VCaP (cell line): Measurements from ENCODE around the gene HDAC9.

ENCODE experiments used
- H3K27ac ChIP-seq: fragments of 450-650 bp; 2 replicates; pipeline ENCODE4 v1.5.1; 2017
- TF ChIP-seq, protein P1 (sequence below): fragments of 450-650 bp; conservative IDR thresholded peaks from 2 replicates; pipeline ENCODE4 v1.5.1; 2017; ENCODE audit warnings: mild to moderate bottlenecking, moderate library complexity

The HDAC9 gene

DNA sequence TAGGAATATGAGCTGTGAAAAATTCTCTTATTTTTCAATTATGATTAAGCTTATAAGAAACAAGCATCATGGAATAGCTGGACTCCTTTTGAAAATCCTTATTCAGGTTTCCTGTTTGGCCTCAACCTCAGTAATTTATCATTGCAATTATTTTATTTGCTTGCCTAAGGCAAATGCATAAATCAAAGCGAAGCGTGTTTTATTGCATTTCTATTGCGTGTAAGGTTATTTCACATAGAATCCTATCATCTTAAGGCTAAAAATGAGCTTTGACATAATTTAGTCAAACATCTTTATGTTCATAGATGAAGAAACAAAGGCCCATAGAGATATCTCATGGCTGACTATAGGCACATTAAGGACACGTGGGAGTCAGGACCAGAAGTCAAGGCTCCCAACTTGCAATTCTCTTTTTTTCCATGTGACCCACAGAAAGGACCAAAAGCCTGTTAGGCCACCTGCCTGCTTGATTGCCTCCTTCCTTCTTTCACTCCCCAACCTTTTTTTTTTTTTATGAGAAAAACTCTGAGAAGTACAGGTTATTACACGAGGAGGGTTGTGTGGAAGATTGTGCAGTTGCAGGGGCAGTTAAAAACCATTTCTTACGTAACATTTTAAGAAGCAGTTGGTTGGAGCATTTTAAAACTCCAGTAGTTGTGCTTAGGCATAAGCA is 261.0 kb downstream of the HDAC9 start:
- TF ChIP-seq, protein P1, sequence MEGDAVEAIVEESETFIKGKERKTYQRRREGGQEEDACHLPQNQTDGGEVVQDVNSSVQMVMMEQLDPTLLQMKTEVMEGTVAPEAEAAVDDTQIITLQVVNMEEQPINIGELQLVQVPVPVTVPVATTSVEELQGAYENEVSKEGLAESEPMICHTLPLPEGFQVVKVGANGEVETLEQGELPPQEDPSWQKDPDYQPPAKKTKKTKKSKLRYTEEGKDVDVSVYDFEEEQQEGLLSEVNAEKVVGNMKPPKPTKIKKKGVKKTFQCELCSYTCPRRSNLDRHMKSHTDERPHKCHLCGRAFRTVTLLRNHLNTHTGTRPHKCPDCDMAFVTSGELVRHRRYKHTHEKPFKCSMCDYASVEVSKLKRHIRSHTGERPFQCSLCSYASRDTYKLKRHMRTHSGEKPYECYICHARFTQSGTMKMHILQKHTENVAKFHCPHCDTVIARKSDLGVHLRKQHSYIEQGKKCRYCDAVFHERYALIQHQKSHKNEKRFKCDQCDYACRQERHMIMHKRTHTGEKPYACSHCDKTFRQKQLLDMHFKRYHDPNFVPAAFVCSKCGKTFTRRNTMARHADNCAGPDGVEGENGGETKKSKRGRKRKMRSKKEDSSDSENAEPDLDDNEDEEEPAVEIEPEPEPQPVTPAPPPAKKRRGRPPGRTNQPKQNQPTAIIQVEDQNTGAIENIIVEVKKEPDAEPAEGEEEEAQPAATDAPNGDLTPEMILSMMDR, result no peak
- H3K27ac ChIP-seq, result no peak overlapping the region

DNA sequence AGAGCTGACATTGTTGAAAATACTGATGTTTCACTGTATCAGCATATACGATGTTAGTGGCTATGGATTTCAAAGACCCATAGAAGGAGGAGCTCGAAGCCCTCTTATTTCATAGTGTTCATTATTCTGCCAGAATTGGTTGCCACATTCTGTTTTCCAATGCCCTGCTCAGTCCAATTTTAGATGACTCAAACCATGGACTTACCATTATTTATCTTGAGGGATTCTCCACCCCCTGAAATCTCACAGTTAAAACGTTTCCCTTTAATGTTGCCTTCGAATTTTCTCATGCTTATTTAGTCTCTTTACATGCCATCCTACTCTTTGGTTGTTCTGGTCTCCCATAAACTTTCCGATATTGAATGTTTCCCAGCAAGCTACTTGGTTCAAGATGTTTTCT is 264.5 kb downstream of the HDAC9 start:
- H3K27ac ChIP-seq, result no peak overlapping the region
- TF ChIP-seq, protein P1, result no peak

DNA sequence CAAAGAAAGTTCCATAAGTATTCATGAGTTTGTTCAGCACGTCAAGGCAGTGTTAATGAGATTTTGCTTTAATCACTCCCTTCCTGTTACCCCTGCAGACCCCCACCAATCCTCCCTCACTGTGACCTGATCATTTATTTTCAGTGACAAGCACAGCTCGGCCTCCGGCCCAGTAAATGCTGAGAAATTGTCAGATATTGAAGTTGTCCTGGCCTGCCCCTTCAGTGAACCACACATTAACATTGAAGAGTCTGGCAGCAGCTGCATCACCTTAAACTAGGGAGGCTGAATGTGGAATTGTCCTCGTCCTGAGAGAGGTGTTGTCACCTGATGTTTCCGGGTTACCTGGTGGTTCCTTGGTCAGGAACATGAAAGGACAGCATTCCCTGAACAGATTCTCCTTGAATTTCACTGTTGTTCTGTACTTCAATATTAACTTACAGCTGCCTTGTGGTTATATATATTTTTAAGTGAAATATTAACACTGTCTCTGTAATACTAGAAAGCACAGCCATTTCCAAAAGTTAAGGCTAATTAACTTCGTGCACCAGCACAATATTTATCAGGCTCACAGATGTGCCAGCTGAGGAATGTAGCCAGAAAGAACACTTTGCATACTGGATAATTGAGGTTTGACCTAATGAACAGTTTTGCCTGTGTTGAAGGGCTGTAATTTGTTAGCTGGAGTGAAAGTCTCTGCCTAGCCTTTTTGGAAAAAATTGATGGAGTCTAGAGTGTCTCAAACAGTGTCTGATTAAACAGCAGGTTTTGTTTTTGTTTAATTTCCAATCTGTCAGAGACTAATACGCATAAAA is 265.3 kb downstream of the HDAC9 start:
- TF ChIP-seq, protein P1, result no peak
- H3K27ac ChIP-seq, result no peak overlapping the region

DNA sequence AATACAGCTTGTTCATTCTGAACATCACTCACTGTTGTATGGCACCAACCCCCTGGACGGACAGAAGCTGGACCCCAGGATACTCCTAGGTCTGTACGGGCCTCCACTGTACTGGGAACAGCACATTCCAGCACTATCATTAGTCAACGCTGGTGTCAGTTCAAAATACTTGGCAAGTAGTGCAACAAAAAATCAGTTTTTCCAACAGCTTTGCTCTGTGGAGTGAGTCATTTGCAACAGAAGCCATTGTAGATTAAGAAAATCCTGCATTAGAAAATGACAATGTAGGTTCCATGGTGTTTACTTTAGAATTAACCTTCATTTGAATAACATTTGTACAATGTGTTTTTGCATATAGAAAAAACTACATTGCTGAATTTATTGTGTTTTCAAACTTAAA is 266.6 kb downstream of the HDAC9 start:
- H3K27ac ChIP-seq, result no peak overlapping the region
- TF ChIP-seq, protein P1, result no peak

DNA sequence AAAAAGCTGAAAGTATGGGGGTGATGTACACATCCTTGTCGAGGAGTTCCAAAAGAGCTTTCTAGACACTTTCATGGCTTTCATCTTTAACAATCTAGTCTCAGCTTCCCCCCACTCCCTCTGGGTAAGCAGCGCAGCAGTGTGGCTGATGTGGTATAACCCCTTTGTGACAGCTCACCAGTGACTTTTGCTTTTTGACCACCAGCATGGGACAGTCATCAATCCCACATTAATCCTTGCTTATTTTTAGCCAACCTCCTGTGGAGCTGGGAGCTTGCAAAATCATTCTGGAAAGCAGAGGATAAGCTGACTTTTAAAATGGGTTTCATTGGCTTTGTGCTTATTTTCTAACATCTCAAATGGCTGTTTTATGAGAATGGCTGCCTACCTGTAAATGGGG is 272.7 kb downstream of the HDAC9 start:
- no peak overlapping the region for H3K27ac ChIP-seq

DNA sequence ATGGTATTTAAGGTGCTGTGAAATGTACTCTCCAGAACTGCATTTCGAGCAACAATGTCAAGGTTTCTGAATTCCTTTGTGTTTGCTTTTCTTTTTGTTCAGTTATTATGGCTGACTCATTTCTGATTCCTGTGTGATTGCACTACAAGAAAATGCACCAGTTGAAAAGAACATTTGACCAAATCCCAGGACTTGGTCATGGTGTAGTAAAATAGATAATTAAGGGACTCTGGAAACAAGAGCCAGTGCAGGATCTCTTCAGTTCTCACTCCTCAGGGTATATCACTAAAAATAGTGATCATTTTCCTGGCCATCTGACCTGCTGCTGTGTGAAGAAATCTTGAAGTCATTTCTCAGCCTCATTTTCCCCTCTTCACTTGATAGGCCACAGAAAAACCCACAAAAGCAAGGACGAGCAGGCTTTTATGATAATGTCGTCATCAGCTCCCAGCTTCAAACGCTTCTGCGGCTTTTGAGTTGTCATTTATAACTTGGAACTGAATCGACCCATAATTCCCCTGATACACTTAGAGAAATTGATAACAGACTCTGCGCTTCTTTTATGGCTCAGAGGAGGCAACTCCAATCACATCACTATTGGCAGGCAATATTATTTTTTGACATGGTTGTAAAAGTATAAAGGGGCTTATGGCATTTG is 274.7 kb downstream of the HDAC9 start:
- TF ChIP-seq, protein P1, result no peak
- H3K27ac ChIP-seq, result no peak overlapping the region

More for the DNA sequence above, 272.7 kb downstream of the HDAC9 start:
- TF ChIP-seq, protein P1, result no peak

DNA sequence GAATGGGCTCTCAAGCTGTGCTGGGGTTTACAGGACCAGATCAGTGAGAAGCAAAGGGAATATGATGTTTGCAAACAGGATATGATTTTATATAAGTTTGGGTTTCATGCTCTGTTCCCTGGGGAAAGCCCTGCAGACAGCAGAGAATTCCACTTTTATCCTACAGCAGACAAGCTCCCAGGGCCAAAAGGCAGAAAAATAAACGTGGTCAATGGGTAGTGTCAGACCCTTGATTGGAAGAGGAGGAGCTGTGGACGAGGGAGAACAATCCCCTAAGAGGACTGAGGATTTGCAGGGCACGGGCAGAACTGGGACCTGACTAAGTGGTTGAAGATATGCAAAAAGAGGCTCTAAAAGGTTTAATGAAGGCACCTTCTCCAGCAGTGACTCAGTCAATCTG is 275.3 kb downstream of the HDAC9 start:
- H3K27ac ChIP-seq, result no peak overlapping the region
- TF ChIP-seq, protein P1, result no peak
